Suprapubic skin (tissue), 4 donors: ENCODE results near the gene FAM131B. TPM values are rescaled to one million over a fixed set of nuclear protein-coding genes. Genes with fewer than 3 reads are reported as not detected.

Source experiments
- DNase-seq, 2 donors: peaks; one replicate each; pipeline ENCODE4 v3.0.0-alpha.2; 2019; ENCODE audit warnings: low spot score in 2 of 2
- H3K27ac ChIP-seq: fragments of 200-600 bp; sonication (generic); one replicate; pipeline ENCODE4 v1.5.1; 2019
- H3K27me3 ChIP-seq: fragments of 200-600 bp; sonication (generic); one replicate; pipeline ENCODE4 v1.5.1; 2019
- H3K36me3 ChIP-seq: fragments of 200-600 bp; sonication (generic); one replicate; pipeline ENCODE4 v1.5.1; 2019
- H3K4me1 ChIP-seq: fragments of 200-600 bp; sonication (generic); one replicate; pipeline ENCODE4 v1.5.1; 2019
- H3K4me3 ChIP-seq: fragments of 200-600 bp; sonication (generic); one replicate; pipeline ENCODE4 v1.5.1; 2019; ENCODE audit warnings: mild to moderate bottlenecking
- H3K9me3 ChIP-seq: fragments of 200-600 bp; sonication (generic); one replicate; pipeline ENCODE4 v1.5.1; 2019
- CTCF ChIP-seq, 2 donors: fragments of 200-600 bp in 1 of 2; fragments of 450-650 bp in 1 of 2; sonication (generic) in 1 of 2; IDR thresholded peaks; one replicate each; pipeline ENCODE4 v1.5.1; 2016 to 2019; ENCODE audit warnings: antibody characterized with exemption in 2 of 2, mild to moderate bottlenecking in 1 of 2, moderate library complexity in 1 of 2
- EP300 ChIP-seq: sonication (generic); formaldehyde crosslinking; IDR thresholded peaks from one replicate; pipeline ENCODE4 v1.6.1; 2017; ENCODE audit warnings: antibody characterized with exemption
- POLR2A ChIP-seq, 2 donors: fragments of 450-650 bp; IDR thresholded peaks; one replicate each; pipeline ENCODE4 v1.6.1; 2017; ENCODE audit warnings: antibody characterized with exemption in 2 of 2, mild to moderate bottlenecking in 2 of 2, moderate library complexity in 2 of 2
- POLR2AphosphoS5 ChIP-seq, 3 donors: sonication (generic); formaldehyde crosslinking; IDR thresholded peaks; one replicate each; pipeline ENCODE4 v1.6.1; 2017; ENCODE audit warnings: antibody characterized with exemption in 3 of 3
- WGBS: methylation state at CpG from one replicate; pipeline ENCODE4 v1.1.5; 2018; 5-methylcytosine and 5-hydroxymethylcytosine counted together
- total RNA-seq, 4 donors: library from RNA; depleted of rRNA; stranded (reverse); fragments of >200 nt; gene quantifications; one replicate each; pipeline ENCODE4 v1.1.0, GENCODE V29; 2016

Gene FAM131B
- total RNA-seq, 4 donors from 2014 or later = 0.13 to 0.40 (median 0.19) TPM; not detected in 1

- H3K27me3 ChIP-seq = no peaks in the 10 kb centered on the region
- no peaks in the 10 kb centered on the region for H3K9me3 ChIP-seq
- peaks cover 17% of the 10 kb centered on the region for H3K4me1 ChIP-seq
- 79% methylated on average over 5 of the region's 7 CpGs for WGBS
- H3K27ac ChIP-seq = no peak overlapping the region
- DNase-seq = no peak
- no peaks in the 10 kb centered on the region for H3K36me3 ChIP-seq
- no peak overlapping the region for H3K4me3 ChIP-seq
- TF ChIP-seq CTCF (IDR thresholded peaks at IDR 0.05) (no peak), POLR2AphosphoS5 (IDR thresholded peaks at IDR 0.05) (no peak), POLR2A (IDR thresholded peaks at IDR 0.05) (no peak), EP300 (no peak)
These were observed 13.0 kb upstream of the FAM131B start for GRCh38 chr7:143375298-143376034.

GRCh38 chr7:143374561-143374960 lies 12.0 kb upstream of the FAM131B start:
- H3K9me3 ChIP-seq = no peaks in the 10 kb centered on the region
- no peak overlapping the region for H3K4me3 ChIP-seq
- 85% methylated on average over 5 of the region's 5 CpGs for WGBS
- TF ChIP-seq CTCF (IDR thresholded peaks at IDR 0.05) (no peak), POLR2AphosphoS5 (IDR thresholded peaks at IDR 0.05) (no peak), POLR2A (IDR thresholded peaks at IDR 0.05) (no peak)
- no peak overlapping the region for H3K27ac ChIP-seq
- H3K4me1 ChIP-seq = peaks cover 8% of the 10 kb centered on the region
- H3K27me3 ChIP-seq = no peaks in the 10 kb centered on the region
- no peak for DNase-seq
- no peaks in the 10 kb centered on the region for H3K36me3 ChIP-seq

GRCh38 chr7:143373255-143373794 lies 10.8 kb upstream of the FAM131B start:
- Histone ChIP-seq H3K4me1 (no peaks in the 10 kb centered on the region), H3K27me3 (no peaks in the 10 kb centered on the region), H3K4me3 (no peak overlapping the region), H3K36me3 (no peaks in the 10 kb centered on the region), H3K9me3 (no peaks in the 10 kb centered on the region), H3K27ac (no peak overlapping the region)
- DNase-seq = no peak
- 88% methylated on average over 4 of the region's 4 CpGs for WGBS
- TF ChIP-seq CTCF (IDR thresholded peaks at IDR 0.05) (no peak), POLR2AphosphoS5 (IDR thresholded peaks at IDR 0.05) (no peak), EP300 (no peak), POLR2A (IDR thresholded peaks at IDR 0.05) (no peak)

GRCh38 chr7:143372070-143372469 lies 9.6 kb upstream of the FAM131B start:
- TF ChIP-seq EP300 (no peak), POLR2A (IDR thresholded peaks at IDR 0.05) (no peak), CTCF (IDR thresholded peaks at IDR 0.05) (no peak), POLR2AphosphoS5 (IDR thresholded peaks at IDR 0.05) (no peak)
- Histone ChIP-seq H3K4me1 (no peaks in the 10 kb centered on the region), H3K4me3 (no peak overlapping the region), H3K9me3 (no peaks in the 10 kb centered on the region), H3K27me3 (no peaks in the 10 kb centered on the region), H3K36me3 (no peaks in the 10 kb centered on the region), H3K27ac (no peak overlapping the region)
- DNase-seq = no peak
- WGBS = 35% methylated on average over 4 of the region's 4 CpGs
